Hepatic stellate cell (primary cell): Measurements from ENCODE around the gene XKR3.
"Not testable (repeated sequence)": the region's sequence is repeated elsewhere in the genome, so short reads cannot be mapped to it uniquely, and the experiment has no call there.

Source experiments
- DNase-seq: peaks from one replicate; pipeline ENCODE4 v3.0.0; 2011; ENCODE audit warnings: low spot score

XKR3 gene

GRCh38 chr22:16747266-16748159, 77.7 kb downstream of the XKR3 start:
- DNase-seq, result not testable (repeated sequence)

- DNase-seq, result not testable (repeated sequence)
Measured at GRCh38 chr22:16734271-16734670, 90.9 kb downstream of the XKR3 start.
